ENCODE measurements around the gene IPP.

The IPP gene

DNA sequence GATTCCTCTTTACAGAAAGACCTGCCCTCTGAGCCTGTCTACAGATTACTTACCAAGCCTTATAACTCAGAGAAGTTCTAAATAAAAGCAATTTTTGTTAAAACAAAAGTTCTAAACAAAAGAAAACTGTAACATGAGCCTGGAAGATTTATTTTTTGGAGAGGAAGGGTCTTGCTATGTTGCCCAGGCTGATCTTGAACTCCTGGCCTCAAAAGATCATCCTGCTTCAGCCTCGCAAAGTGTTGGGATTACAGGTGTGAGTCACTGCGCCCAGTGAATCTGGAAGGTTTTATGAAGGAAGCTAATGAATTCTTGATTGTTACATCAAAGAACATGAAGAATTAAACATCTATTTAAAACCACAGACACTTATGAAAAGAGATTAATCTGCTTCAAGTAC is 91.2 kb downstream of the IPP start:
- Histone ChIP-seq H3K9ac (ENCODE audit: low read depth, low read length, poor library complexity, severe bottlenecking) (no peak overlapping the region), H4K20me1 (ENCODE audit: insufficient read depth, low read length, poor library complexity, severe bottlenecking) (peaks cover 38% of the 10 kb centered on the region), H3K27me3 (ENCODE audit: insufficient read depth, low read length, poor library complexity, severe bottlenecking) (no peaks in the 10 kb centered on the region), H3K4me1 (ENCODE audit: insufficient read depth, low read length, poor library complexity, severe bottlenecking) (no peaks in the 10 kb centered on the region), H3K4me2 (ENCODE audit: low read depth, low read length, poor library complexity, severe bottlenecking) (no peak overlapping the region), H3K79me2 (ENCODE audit: insufficient read depth, low read length) (peaks cover 47% of the 10 kb centered on the region), H3F3A (ENCODE audit: low read depth) (no peaks in the 10 kb centered on the region), H3K36me3 (ENCODE audit: insufficient read depth, low read length) (peaks cover 71% of the 10 kb centered on the region), H3K4me3 (ENCODE audit: low read length, poor library complexity, severe bottlenecking) (no peak overlapping the region), H2AFZ (ENCODE audit: low read length) (no peak overlapping the region), H3K9me3 (ENCODE audit: insufficient read depth, low read depth, low read length) (no peaks in the 10 kb centered on the region), H3K9me2 (replicated peaks; ENCODE audit: low read depth, low read length) (no peaks in the 10 kb centered on the region)
- TF ChIP-seq, protein P1, sequence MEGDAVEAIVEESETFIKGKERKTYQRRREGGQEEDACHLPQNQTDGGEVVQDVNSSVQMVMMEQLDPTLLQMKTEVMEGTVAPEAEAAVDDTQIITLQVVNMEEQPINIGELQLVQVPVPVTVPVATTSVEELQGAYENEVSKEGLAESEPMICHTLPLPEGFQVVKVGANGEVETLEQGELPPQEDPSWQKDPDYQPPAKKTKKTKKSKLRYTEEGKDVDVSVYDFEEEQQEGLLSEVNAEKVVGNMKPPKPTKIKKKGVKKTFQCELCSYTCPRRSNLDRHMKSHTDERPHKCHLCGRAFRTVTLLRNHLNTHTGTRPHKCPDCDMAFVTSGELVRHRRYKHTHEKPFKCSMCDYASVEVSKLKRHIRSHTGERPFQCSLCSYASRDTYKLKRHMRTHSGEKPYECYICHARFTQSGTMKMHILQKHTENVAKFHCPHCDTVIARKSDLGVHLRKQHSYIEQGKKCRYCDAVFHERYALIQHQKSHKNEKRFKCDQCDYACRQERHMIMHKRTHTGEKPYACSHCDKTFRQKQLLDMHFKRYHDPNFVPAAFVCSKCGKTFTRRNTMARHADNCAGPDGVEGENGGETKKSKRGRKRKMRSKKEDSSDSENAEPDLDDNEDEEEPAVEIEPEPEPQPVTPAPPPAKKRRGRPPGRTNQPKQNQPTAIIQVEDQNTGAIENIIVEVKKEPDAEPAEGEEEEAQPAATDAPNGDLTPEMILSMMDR (conservative IDR thresholded peaks at IDR 0.05; ENCODE audit: low read length), result no peak
- TF ChIP-seq EZH2phosphoT487 (IDR thresholded peaks at IDR 0.05; ENCODE audit: borderline replicate concordance), result no peak

GRCh38 chr1:45658171-45658570 is 92.3 kb downstream of the IPP start:
- TF ChIP-seq, protein P1 (conservative IDR thresholded peaks at IDR 0.05; ENCODE audit: low read length), result no peak
- no peak for TF ChIP-seq EZH2phosphoT487 (IDR thresholded peaks at IDR 0.05; ENCODE audit: borderline replicate concordance)
- Histone ChIP-seq H3K79me2 (ENCODE audit: insufficient read depth, low read length) (peaks cover 37% of the 10 kb centered on the region), H3K4me1 (ENCODE audit: insufficient read depth, low read length, poor library complexity, severe bottlenecking) (no peaks in the 10 kb centered on the region), H3K4me3 (ENCODE audit: low read length, poor library complexity, severe bottlenecking) (no peak overlapping the region), H2AFZ (ENCODE audit: low read length) (no peak overlapping the region), H3K4me2 (ENCODE audit: low read depth, low read length, poor library complexity, severe bottlenecking) (no peak overlapping the region), H4K20me1 (ENCODE audit: insufficient read depth, low read length, poor library complexity, severe bottlenecking) (peaks cover 32% of the 10 kb centered on the region), H3K9me3 (ENCODE audit: insufficient read depth, low read depth, low read length) (no peaks in the 10 kb centered on the region), H3K36me3 (ENCODE audit: insufficient read depth, low read length) (peaks cover 81% of the 10 kb centered on the region), H3K27me3 (ENCODE audit: insufficient read depth, low read length, poor library complexity, severe bottlenecking) (no peaks in the 10 kb centered on the region), H3F3A (ENCODE audit: low read depth) (no peaks in the 10 kb centered on the region), H3K9ac (ENCODE audit: low read depth, low read length, poor library complexity, severe bottlenecking) (no peak overlapping the region), H3K9me2 (replicated peaks; ENCODE audit: low read depth, low read length) (no peaks in the 10 kb centered on the region)

GRCh38 chr1:45656573-45657226 is 93.8 kb downstream of the IPP start:
- Histone ChIP-seq H3K4me2 (ENCODE audit: low read depth, low read length, poor library complexity, severe bottlenecking) (no peak overlapping the region), H3K9ac (ENCODE audit: low read depth, low read length, poor library complexity, severe bottlenecking) (no peak overlapping the region), H3K9me3 (ENCODE audit: insufficient read depth, low read depth, low read length) (no peaks in the 10 kb centered on the region), H3K27me3 (ENCODE audit: insufficient read depth, low read length, poor library complexity, severe bottlenecking) (no peaks in the 10 kb centered on the region), H3K4me1 (ENCODE audit: insufficient read depth, low read length, poor library complexity, severe bottlenecking) (no peaks in the 10 kb centered on the region), H3K4me3 (ENCODE audit: low read length, poor library complexity, severe bottlenecking) (no peak overlapping the region), H2AFZ (ENCODE audit: low read length) (no peak overlapping the region), H3K36me3 (ENCODE audit: insufficient read depth, low read length) (peaks cover 95% of the 10 kb centered on the region), H4K20me1 (ENCODE audit: insufficient read depth, low read length, poor library complexity, severe bottlenecking) (peaks cover 25% of the 10 kb centered on the region), H3K9me2 (replicated peaks; ENCODE audit: low read depth, low read length) (no peaks in the 10 kb centered on the region), H3F3A (ENCODE audit: low read depth) (no peaks in the 10 kb centered on the region), H3K79me2 (ENCODE audit: insufficient read depth, low read length) (peaks cover 22% of the 10 kb centered on the region)
- no peak for TF ChIP-seq EZH2phosphoT487 (IDR thresholded peaks at IDR 0.05; ENCODE audit: borderline replicate concordance)
- TF ChIP-seq, protein P1 (conservative IDR thresholded peaks at IDR 0.05; ENCODE audit: low read length), result no peak
